Suppressor macrophage treated with lipopolysaccharide for 4 hours (primary cell): Measurements from ENCODE around the gene RER1.
A peak's percentile ranks its signal among the peaks of the same experiment; 100 is the strongest.

Experiments used
- DNase-seq: peaks from one replicate; pipeline ENCODE4 v3.0.0-alpha.2; 2020

Gene RER1

GRCh38 chr1:2376261-2376741, 15.3 kb upstream of the RER1 start:
- no peak for DNase-seq

DNA sequence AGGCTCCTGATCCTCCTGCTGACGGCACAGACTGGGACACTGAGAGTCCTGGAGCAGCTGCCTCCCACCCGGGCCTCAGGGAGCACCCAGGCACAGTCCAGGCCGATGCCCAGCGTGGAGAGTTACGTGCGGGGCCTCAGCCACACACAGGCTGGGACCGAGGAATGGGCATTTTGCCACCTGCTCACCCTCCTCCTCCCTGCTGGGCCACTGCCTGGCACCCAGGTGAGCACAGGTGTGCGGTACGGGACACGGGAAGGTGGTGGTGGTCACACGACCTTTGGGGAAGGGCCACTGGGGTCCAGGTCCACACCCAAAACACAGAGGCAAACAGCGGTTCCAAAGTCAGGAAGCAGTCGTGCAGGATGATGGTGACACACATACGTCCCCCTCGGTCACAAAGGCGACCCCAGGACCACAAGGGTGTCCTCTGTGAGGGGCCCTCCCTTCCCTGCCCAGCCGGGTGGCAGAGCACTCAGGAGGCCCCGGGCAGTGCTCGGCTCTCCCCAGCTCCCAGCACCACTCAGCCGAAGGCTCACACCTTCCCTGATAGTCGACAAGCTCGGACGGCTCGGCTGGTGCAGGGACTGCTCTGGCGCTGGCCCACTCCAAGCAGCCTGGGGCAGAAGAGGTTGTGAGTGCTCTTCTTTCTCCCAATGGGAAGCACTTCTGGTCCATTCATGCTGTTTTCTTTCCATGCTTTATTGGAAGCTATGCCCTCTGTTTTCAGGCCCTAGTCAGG, 14.5 kb upstream of the RER1 start:
- no peak for DNase-seq

GRCh38 chr1:2377751-2378440, 13.7 kb upstream of the RER1 start:
- DNase-seq: no peak

- DNase-seq: no peak
Observed at GRCh38 chr1:2378441-2378851, 13.2 kb upstream of the RER1 start.

DNA sequence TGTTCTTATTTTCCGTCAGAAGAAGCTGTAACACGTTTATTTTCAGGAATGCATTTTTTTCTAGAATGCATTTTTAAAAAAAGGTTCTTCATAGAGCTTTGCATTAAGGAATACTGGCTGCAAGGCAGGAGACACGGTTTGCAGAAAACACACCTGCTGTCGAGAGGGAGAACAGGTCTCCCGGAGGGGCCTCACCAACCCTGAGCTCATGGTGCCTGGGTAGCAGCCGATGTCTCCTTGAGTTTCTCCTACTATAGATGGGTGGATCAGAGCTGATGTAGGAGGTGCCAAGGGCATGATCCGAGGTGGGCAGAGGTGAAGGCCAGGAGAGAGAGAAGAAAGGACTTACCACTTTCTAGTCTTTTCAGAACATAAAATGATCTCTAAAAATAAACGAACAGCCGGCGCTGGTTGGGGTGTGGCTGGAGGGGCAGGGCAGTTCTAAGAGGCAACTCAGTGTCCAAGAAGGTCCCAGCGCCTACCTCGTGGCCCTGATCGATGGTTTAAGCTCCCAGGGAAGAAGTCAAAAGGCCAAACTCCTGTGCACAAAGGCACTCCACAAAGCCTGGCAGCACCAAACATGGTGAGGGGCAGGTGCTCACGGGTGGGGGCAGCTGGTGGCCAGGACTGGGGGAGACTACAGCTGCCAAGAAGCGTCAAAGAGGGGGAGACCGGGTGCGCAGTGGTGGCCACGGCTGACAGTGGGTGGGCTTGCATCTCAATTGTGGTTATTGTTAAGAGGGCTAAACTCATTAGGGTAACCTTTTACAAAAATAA, 12.5 kb upstream of the RER1 start:
- DNase-seq: no peak

DNA sequence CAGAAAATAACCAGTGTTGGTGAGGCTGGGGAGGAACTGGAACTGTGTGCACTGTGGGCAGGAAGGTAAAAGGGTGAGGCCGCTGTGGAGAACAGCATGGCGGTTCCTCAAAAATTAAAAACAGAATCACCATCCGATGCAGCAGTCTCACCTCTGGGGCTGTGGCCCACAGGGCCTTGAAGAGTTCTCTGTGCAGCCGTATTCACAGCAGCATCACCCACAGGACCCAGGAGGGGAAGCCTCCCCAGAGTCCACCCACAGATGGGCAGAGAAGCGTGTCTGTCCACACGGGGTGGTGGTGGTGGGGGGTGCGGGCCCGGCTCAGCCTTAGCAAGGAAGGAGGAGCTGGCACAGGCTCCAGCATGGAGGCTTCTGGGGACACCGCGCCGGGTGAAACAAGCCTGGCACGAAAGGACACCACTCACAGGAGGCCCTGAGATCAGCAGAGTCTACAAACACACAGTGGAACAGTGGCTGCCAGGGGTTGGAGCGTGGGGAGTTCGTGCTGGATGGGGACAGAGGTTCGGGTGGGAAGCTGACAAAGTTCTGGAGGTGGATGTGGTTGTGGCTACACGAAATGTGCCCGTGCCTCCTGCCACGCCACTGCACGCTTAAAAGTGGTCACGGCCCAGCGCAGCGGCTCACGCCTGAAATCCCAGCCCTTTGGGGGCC, 11.8 kb upstream of the RER1 start:
- DNase-seq: no peak

DNA sequence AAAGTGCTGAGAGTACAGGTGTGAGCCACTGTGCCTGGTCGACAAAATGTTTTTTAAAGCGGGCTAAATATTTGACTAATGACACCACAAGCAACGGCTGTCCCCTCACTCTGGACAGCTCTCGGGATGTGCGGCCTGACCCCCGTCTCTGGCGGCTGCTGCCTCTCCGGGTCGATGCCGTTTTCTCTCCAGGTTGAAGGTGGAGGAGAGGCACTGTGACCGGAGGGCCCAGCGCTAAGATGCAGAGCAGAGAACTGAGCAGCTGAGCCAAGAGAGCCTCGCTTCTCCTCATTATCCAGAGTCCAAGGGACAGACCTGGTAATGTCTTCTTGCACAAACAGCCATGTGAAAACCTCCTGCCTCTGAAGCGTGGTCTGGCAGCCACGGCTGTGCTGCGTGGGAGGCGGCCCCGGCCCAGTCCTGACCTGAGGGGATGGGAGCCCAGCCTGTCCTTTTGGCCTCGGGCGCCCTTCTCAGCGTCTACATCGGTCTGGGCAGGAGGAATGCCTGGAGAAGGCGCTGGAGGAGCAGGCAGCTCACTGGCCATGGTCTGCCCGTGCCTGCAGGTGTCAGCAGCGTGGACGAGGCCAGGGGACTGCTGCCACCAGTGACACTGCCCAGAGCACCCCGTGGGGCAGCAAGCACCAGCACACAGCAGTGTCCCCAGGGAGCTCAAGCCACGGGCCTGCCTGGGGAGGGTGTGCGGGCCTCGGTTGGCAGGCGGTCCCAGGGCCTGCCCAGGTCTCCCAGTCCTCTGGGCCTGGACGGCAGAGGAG, 10.6 kb upstream of the RER1 start:
- DNase-seq: no peak

- peak; percentile 81 for DNase-seq
Observed at GRCh38 chr1:2381741-2382620, 9.7 kb upstream of the RER1 start.

DNA sequence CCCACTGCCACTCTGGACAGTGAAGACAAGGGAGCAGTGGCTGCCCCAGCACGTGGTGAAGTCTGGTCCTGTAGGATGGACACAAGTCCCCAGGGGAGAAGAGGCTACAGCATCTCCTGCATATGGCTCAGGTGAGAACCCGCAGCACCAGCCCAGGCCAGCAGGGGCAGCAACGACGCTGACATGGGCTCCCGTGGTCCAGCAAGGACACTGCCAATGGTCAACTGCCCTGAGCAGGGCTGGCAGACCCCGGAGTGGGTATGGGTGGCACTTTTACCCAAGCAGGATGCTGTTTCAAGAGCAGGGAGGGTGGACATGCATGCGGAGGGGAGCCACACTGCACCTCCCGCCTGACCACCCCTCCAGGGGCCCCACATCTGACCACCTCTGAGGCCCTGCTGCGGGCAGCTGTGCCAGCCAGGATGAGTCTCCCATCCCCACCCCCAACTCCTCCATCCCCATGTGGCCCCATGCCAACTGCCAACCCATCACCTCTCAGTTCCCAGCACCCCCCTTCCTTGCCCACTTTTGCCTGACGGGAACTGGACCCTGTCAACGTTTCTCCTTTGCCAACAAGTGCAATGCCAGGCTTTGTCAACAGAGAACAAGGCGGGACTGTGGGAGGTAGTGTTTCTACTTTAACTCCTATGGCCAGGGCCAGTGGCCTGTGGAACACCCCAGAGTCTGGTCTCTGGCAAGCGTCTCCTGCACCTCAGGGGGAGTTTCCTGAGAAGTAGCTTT, 8.8 kb upstream of the RER1 start:
- DNase-seq: peak; percentile 21

DNA sequence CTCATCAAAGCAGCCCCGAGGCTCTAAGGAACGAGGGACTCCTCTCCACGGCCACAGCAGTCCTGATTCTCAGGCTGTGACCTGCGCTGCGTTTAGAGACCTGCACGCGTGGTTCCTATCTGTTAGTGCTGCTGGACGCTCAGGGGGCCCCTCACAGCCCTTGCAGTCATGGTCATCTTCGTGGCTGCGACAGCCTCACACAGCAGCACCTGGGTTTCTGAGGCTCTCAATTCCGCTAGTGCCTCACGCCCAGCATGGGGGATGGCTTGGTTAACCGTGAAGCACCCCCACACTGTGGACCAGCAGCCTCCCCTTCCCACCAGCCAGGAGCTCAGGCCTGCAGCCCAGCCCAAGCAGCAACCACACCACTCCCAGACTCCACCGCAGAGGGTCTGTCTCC, 8.1 kb upstream of the RER1 start:
- no peak for DNase-seq

DNA sequence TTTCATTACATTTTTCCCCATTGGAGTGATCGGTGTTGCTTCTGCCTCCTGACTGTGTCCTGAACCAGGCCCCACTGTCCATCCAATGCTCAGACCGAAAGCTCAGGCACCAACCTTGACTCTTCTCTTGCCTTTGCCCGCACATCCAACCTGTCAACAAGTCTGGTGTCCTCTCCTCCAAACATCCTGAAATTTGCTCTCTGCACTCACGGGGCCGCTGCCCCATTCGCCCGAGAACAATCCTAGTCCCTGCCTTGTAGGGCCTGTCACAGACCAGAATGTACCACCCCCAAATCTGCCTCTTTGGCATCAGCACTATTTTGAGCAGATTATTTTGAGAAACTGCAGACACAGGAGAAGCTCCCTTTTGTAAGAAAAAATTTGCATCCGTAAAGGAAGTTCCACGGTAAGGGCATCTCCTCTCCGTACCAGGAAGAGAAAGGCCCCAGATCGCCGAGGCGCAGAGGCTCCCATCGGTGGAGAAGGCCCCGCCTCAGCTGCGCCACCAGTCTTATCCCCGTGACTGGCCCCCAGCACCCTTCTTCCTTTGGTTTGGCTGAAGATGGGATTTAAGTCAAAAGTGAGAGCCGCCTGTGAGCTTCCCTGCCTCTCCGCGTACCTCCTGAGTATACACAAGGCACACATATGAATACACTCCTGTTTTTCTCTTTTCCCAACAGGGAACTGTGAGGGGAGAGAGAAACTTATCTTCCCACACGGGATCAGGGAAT, 7.3 kb upstream of the RER1 start:
- DNase-seq: no peak

GRCh38 chr1:2384941-2385481, 6.6 kb upstream of the RER1 start:
- no peak for DNase-seq

DNA sequence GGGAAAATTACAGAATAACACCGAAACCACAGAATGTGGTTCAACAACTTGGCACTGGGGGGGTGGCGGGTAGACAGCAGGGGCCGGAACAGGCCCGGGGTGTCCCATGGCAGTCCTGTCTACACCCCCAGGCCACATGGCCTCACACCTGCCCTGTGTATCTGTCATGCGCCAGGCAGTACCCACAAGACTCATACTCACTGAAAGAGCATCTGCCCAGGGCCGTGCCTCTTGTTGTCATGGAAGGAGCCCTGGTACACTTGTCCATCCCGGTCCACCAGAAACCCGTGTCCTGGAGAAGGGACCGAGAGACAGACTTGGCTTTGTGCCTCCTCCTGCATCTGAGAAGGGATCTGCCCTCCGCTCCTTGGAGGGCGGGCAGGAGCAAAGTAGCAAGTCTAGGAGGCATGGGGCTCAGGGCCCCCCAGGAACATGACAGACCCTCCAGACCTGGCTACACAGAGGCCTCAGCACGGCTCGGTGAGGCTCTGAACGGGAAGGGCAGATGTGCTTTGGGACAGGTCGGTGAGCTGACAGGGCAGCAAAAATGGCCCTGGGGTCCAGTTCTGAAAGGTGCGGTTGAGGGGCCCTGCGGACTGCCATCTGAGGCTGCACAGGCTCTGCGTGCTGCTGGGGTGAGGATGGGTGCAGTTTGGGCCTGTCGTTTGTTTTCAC, 5.9 kb upstream of the RER1 start:
- DNase-seq: no peak

DNA sequence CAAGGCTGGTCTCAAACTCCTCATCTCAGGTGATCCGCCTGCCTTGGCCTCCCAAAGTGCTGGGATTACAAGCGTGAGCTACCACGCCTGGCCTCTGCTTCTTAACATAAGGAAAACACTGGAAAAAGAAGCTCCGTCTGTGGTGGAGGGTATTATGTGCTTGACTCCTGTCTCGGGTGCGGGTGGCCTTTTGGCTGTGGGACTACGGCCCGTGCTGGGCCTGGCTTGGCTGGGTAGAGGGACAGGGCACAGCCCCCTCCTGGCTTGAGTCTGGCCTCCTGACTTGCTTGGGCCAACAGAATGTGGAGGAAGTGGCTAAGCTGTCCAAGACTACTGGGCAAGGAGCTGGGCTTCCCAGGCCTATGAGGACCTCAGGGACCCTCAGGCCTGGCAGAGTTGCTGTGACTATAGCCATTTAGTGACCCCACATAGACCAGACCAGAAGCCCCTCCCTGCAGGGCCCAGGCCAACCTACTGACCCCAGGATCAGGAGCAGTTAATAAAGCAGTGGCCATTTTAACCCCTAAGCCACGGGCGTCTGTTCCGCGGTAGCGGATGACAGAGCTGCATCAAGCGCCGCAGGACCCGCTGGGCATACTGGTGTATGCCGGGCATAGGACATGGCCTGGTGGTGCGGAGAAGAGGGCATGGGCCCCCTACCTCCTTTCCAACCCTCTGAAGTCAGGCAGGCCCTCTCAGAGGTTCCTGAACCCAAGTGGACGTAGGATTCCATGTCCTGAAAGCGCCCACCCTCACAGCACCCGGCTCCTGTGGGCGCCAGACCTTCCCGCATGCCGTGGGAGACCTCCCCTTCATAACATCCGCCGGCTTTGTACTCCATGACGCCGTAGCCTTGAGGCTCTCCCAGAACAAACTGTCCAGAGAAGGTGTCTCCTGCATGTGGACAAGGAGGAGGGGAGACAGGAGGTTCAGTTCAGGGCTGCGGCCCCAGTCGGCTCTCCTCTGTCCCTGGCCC, 4.7 kb upstream of the RER1 start:
- DNase-seq: no peak

DNA sequence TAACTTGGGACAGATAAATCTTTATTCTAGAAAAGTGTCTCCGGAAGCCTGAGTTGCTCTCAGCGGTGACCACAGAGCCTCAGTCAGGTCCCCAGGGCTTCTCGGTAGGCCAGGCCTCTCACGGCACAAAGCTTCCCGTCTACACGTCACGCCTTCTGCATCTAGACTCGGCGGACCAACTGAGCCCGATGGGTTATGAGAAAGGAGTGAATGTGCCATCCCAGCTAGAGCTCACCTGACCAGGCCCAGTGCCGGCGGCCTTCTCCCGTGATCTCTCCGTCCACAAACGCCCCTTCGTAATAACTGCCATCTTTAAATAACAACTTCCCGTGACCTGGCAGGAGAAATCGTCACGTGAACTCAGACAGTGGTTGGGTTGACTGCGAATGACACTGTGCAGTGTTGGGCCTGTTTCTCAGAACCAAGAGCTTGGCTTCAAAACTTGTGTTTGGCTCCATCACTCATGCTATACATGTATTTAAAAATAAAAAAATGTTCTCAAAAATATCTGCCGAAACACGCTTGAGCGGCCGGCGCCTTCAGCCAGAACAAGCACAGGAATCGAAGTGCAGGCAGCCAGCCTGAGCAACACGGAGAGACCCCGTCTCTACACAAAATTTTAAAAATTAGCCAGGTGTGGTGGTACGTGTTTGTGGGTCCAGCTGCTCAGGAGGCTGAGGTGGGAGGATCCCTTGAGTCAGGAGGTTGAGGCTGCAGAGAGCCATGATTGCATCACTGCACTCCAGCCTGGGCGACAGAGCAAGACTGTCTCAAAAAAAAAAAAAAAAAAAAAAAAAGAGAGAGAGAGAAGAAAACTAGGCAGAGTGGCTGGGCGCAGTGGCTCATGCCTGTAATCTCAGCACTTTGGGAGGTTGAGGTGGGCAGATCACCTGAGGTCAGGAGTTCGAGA, 3.4 kb upstream of the RER1 start:
- no peak for DNase-seq

DNA sequence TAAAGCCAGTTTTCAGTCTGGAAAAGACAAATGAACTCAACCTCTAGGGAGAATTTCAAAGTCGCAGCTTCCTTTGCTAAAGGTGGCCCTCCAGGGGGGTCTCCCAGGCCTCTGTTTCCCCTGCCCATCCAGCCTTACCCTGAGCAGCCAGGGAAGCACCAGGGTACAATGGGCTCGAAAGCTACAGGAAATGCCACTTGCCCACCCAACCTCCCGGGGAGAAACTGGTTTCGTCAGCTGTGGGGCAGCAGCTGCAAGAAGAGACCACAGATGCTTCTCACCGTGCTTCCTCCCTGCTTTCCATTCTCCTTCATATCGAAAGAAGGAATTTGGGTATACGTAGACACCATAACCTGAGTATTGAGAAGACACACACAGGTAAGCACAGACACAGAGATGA, 2.0 kb upstream of the RER1 start:
- no peak for DNase-seq
